ENCODE measurements around the gene NFYC. TPM values are rescaled to one million over a fixed set of nuclear protein-coding genes. Genes with fewer than 3 reads are reported as not detected.

NFYC gene
- total RNA-seq, 1 donor from 2014 or later: 101 TPM

DNA sequence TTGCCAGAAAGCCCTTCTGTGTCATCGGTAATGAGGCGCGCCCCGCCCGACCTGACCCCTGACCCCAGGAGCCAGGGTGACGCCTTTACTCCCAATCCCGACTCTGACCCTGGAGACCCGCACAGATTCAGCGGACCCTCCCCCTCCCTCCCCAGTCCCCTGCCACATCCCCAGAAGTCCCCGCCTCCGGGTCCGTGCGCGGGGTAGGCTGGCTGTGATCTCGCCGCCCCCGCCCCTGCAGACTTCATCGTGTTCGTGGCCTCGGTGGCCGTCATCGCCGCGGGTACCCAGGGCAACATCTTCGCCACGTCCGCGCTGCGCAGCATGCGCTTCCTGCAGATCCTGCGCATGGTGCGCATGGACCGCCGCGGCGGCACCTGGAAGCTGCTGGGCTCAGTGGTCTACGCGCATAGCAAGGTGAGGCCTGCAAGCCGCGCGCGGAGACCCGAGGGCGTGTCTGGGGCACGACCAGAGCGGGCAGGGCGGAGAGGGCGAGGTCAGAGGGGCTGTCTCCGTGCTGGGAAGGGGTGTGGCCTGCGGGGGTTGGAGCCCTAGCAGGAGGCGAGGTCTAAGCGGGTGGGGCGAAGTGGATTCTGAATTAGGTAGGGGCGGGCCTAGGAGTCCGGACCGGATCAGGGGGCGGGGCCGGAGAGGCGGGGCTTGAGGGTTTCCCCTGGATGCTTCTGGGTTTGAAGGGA, 126.9 kb downstream of the NFYC start:
- Mint-ChIP-seq H3K27ac (no peak overlapping the region), H3K4me3 (peak overlapping the region; percentile 61)
- DNase-seq (ENCODE audit: low spot score in 2 of 2, unreplicated experiment in 2 of 2): peak in 1 of 2 experiments; percentile 61

GRCh38 chr1:40819101-40819500, 127.6 kb downstream of the NFYC start:
- Mint-ChIP-seq H3K36me3 (no peaks in the 10 kb centered on the region), H3K9me3 (no peaks in the 10 kb centered on the region), H3K4me3 (peak overlapping the region; percentile 61), H3K27ac (no peak overlapping the region), H3K27me3 (ENCODE audit: low read depth) (peaks cover 38% of the 10 kb centered on the region), H3K4me1 (peaks cover 9% of the 10 kb centered on the region)
- TF ChIP-seq CTCF (IDR thresholded peaks at IDR 0.05; ENCODE audit: unreplicated experiment): no peak
- DNase-seq (ENCODE audit: low spot score in 2 of 2, unreplicated experiment in 2 of 2): no peak

More for the DNA sequence above, 126.9 kb downstream of the NFYC start:
- peaks cover 9% of the 10 kb centered on the region for H3K4me1 Mint-ChIP-seq
- H3K36me3 Mint-ChIP-seq: no peaks in the 10 kb centered on the region
- H3K9me3 Mint-ChIP-seq: no peaks in the 10 kb centered on the region
- TF ChIP-seq CTCF (IDR thresholded peaks at IDR 0.05; ENCODE audit: unreplicated experiment): no peak
- H3K27me3 Mint-ChIP-seq (ENCODE audit: low read depth): peaks cover 38% of the 10 kb centered on the region

DNA sequence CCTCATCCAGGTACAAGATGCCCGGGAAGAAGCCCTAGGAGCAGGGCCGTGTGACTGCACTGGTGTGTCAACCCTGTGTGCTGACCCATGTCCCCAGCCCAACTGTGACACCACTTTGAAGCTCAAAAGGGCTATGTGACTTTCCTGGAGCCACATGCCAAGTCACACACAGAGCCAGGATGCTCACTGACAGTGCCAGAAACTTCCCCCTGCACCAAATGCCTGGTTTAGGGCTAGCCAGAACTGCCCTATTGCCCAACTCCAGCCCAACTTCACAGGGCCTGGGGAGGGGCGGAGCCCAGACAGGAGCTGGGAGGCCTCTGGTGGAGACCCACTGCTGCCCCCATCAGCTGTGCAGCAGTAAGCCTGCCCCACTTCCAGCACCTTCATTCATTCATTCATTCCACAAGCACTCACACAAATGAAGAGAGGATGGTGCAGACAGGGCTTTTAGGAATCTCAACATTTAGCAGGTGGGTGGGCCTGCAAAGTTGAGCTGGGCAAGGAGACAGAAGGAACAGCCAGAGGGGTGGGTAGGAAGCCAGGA, 128.8 kb downstream of the NFYC start:
- Mint-ChIP-seq H3K9me3 (no peaks in the 10 kb centered on the region), H3K4me1 (peaks cover 21% of the 10 kb centered on the region), H3K36me3 (no peaks in the 10 kb centered on the region), H3K27ac (no peak overlapping the region), H3K4me3 (no peak overlapping the region), H3K27me3 (ENCODE audit: low read depth) (peaks cover 37% of the 10 kb centered on the region)
- TF ChIP-seq CTCF (IDR thresholded peaks at IDR 0.05; ENCODE audit: unreplicated experiment): no peak
- DNase-seq (ENCODE audit: low spot score in 2 of 2, unreplicated experiment in 2 of 2): no peak

Small RNA genes within 50 kb of the gene (microRNA-seq; reads per million reads assigned to microRNA genes)
- gene MIR30C1: 51.9 reads per million, percentile 58 among the genes with 10 or more reads in this experiment
- 16,638 reads per million, percentile 97 among the genes with 10 or more reads in this experiment for gene MIR30E

Other genes with a start within 250 kb of the NFYC start
- gene ZFP69B, start 241.2 kb upstream of the NFYC start, total RNA-seq: 8.3 to 9.0 TPM (median 8.6 TPM) in 3 replicates
- gene ZFP69, start 214.4 kb upstream of the NFYC start, total RNA-seq: 4.3 to 4.7 TPM (median 4.4 TPM) in 3 replicates
- 15.9 to 16.6 TPM (median 16.5 TPM) in 3 replicates for gene EXO5, start 182.9 kb upstream of the NFYC start, total RNA-seq
- gene ZNF684, start 160.1 kb upstream of the NFYC start, total RNA-seq: 2.9 to 6.0 TPM (median 4.7 TPM) in 3 replicates
- gene RIMS3, start 26.0 kb upstream of the NFYC start, total RNA-seq: 12.5 to 13.0 TPM (median 12.9 TPM) in 3 replicates
- 0.78 to 0.97 TPM (median 0.79 TPM) in 3 replicates for gene KCNQ4, start 92.1 kb downstream of the NFYC start, total RNA-seq
- 14.2 to 14.6 TPM (median 14.4 TPM) in 3 replicates for gene CITED4, start 170.7 kb downstream of the NFYC start, total RNA-seq